GM21367 (cell line): ENCODE measurements around the gene SLTM.
"Not testable (repeated sequence)": the region's sequence is repeated elsewhere in the genome, so short reads cannot be mapped to it uniquely, and the experiment has no call there.

ENCODE experiments used
- ATAC-seq: cut with Tn5 transposase; IDR thresholded peaks from one replicate; pipeline ENCODE4 v1.9.1; 2021; ENCODE audit not compliant: unreplicated experiment

SLTM gene

DNA sequence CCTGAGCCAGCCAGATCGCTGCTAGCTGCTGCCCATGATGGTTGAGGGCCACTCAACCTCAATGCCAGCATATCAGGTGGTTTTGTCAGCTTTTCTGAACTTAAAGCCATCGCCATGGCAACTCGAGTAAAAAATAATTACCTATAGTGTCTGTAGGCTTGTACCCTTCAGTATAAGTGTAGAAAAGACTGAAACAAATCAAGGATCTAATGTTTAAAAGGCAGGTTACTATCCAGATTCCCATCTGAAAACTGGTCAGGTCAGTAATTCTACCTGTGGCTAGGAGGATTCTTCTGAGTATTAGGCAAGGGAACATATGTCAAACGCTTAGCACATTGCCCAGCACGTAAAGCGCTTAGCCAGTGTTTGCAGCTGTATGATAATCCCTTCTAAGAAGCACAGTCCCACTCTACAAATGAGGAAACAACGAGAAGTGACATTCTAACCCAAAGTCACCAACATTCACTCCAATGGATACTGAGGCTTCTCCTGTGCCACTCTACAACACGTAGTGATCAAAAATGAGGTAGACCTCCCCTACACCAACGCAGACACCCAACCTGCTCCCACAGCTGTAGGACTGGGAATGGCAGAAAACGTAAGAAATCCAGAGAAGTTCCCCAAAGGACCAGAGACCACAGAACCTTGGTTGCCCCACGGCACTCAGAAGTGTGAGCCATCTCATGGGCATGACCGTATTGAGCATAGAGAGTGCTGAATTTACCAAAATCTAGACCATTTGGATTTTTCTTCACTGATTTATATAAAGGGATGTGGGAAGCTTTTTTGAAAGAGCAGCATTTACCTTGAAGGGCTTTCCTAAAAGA lies 55.3 kb downstream of the SLTM start:
- ATAC-seq, result no peak

DNA sequence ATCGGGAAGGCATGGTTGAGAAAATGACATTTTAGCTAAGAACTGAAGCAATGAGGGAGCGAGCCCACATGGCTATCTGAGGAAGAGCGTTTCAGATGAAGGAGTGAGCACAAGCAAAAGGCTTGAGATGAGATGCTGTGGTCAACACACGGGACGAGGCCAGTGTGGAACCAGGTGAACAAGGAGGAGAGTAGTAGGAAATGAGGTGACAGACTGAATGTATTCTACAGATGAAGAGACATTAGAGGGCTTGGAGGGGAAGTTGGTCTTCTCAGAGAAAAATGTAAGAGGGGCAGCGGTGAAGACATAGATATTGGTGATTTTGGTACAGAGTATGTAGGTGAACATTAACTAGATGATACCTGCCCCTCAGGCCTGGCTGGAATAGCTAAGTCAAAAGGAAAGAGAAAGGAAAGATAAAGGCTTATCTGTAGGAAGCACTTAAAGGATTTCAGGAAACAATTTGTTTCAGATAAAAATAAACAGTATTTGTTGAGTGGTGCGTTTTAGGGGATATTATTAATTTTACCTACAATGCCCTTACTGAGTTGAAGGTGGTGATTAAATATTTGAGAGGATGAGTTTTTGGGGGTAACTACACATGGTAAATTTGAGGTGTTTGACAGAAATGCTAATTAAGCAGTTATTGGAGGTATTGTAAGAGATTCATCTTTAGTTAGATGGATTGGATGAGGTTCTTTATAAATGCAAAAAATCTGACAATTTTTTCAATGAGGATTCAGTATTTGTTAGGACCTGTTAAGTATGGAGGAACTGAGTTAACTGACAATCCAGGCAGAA lies 57.0 kb downstream of the SLTM start:
- ATAC-seq, result no peak

DNA sequence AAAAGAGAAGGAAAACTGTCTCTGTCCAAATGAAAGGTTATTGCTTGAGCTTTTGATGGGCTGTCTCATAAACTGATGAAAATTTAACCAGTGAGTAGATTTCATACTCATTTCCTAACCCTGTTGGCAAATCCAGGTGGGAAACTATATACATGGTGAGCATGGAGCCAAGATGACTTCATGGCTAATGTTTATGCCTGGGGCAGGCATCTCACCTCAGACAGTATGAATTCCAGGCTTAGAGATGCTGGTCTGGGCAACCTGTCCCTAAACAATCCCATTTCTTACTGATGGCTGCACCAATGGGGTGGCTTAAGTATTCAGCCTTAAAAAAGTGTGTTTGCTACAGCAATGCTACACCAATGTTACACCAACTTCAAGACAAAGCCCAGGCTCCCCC lies 58.1 kb downstream of the SLTM start:
- ATAC-seq, result no peak

DNA sequence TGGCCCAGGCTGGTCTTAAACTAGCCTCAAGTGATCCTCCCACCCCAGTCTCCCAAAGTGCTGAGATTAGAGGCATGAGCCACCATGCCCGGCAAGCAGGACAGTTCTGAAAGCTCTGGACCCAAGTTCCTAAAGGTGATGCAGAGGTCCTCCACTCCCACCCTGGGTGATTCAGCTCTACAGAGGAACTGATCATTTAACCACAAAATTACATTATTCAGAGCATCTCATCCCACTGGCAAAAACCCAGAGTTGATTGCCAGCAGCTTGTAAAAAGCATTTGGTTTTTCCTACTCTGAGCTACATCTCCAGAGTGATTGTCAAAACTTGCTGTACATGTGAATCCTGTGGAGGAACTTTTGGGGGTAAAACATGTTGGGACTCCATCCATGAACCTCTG lies 60.2 kb downstream of the SLTM start:
- no peak for ATAC-seq

DNA sequence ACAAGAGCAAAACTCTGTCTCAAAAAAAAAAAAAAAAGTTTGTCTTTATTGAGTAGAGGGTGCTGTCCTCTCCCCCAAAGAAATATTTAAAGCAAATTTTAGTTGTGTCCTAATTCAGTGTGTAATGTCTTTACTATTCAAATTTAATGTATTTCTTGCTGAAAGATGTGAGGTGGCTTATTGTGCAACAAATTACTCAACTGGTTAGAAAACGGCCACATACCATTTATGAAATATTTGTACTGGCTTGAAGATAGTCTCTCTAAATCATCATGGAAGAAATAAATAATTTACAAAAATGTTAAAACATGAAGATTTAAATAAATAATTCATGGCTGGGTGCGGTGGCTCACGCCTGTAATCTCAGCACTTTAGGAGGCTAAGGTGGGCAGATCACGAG lies 63.0 kb downstream of the SLTM start:
- ATAC-seq, result no peak

DNA sequence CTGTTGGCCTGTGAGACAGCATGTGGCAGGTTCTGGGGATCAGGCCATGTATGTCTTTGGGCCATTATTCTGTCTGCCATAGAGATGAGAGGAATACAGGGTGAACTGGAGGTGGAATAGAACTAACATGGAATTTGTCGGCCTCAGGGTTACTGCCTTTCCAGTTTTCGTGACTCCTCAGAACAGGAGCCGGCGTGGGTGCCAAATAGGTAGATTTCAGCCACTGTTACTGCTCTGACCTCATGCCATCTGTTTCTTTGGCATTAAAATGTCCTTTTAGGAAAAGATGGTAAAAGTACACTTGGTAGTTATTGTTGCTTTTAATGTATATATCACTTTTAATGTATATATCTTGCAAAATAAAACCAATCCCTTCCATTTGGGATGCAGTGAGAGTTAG lies 65.6 kb downstream of the SLTM start:
- ATAC-seq, result no peak

DNA sequence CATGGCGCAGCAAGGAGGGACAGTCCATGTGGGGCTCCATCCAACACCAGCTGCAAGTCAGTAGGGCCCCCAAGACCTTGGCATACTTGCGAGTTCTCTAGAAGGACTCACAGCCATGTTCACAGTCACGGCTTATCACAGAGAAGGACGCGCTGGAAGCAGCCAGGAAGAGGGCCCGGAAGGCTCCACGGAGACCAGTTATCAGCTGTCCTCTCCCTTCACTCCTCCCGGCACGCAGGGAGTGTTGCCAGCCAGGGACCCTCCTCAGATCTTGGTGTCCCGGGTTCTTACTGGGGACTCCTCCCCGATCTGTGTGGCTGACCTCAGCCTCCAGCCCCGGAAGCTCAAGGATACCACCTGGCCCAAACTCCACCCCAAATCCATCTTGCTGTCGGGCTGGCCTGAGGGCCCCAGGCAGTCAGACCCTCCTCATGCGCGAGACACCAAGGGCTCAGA lies 68.0 kb downstream of the SLTM start:
- no peak for ATAC-seq

DNA sequence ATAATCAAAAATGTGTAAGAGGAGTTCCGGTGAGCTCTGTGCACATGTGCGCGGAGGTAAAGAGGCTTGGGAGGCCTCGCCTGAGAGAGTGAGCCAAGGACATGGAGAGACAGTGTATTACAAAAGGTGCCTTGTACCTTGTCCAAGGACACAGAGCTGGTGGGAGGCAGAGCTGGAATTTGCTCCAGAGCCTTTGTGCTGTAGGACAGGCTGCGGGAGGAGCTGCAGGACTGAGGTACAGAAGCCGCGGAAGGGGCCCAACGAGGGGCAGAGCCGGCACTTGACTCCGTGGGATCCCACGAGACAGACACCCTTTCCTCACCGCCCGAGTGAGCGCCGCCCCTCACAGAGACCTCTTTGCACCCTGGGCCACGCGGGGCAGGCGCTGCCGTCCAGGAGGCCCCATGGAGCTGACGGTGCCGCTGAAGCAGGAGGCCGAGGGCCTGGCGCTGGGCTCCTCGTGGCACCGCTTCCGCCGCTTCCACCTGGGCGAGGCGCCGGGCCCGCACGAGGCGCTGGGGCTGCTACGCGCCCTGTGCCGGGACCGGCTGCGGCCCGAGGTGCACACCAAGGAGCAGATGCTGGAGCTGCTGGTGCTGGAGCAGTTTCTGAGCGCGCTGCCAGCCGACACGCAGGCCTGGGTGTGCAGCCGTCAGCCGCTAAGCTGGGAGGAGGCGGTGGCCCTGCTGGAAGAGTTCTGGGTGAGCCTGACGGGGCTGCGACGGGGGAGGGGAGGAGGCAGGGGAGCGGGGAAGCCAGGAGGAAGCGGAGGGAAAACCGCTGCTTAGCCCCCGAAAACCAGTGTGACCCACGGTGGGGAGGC lies 68.7 kb downstream of the SLTM start:
- no peak for ATAC-seq

DNA sequence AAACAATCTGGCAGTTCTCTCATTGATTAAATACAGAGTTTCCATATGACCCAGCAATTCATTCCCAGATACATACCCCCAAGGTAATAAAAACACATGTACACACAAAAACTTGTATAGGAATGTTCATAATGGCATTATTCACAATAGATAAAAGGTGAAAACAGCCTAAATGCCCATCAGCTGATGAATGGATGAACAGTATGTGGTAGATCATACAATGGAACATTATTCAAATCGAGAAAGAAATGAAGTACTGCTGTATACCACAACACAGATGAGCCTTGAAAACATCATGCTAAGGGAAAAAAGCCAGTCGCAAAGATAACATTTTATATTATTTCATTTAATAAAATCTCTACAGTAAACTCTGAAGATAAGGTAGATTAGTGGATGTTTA lies 71.2 kb downstream of the SLTM start:
- no peak for ATAC-seq

DNA sequence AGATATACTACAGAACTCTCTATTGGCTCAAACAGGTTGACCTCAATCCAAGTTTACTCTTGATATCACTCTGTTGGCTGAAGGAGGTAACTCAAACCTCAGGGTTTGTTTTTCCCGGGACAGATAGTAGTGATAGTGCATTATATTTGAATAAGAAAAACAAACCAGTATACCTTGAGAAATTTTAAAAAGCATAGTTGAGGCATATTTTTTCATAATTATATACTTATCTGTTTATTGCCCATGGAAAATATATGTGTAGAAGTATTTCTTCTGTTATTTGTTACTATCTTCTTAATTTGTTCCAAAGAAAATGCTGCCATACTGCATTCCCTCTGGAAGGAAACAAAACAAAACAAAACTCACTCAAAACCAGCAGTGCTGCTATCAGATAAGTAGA lies 76.9 kb downstream of the SLTM start:
- ATAC-seq, result not testable (repeated sequence)

DNA sequence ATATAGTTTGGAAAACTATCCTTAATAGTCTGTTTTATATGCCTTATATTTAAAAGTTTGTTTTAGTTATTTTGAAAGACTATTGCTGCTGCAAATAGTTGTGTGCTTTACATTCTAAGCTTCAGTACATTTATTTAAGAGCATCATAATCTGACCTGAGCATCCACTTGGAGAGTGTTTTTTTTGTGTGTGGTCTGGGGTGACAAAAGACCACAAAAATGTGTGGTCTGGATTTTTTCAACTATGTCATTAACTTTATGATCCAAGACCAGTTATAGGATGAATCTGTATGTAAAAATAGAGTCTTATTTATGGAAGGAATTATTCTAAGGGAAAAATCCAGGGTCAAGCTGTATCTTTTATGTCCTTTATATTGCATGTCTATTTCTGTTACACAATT lies 77.4 kb downstream of the SLTM start:
- no peak for ATAC-seq

DNA sequence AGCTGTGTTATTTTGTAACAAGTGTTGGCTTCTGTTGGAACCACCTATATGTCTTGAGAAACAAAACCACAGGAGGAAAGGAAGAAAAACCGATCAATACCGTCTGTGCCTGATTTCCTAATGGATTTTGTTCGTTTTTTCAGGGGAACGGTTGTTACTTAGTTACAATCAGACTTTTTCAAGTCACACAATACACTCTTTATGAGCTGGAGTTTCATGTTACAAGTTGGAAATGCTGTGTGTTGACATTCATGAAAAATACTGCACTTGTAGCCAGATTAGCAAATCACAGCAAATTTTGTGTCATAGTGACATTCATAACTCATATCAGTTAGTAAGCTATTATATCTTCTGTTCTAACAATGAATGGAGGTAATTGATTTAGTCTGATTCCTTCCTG lies 78.9 kb downstream of the SLTM start:
- no peak for ATAC-seq

DNA sequence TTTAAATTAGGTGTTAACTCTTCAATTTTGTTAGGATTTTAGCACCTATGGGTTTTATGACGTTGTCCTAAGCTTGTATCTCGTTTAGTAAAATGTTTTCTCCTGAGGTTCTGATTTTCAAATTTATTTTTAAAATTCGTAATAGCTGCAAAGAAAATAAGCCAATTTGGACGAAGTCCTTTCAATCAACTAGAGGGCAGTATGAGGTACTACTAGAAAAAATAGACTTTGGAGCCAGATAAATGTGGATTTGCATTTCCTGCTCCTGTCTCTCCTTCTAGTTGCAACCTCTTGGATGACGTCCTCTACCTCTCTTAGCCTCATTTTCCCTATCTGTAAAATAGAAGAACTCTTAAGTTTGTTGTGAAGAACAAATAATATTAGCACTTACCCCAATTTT lies 81.1 kb downstream of the SLTM start:
- ATAC-seq, result no peak

DNA sequence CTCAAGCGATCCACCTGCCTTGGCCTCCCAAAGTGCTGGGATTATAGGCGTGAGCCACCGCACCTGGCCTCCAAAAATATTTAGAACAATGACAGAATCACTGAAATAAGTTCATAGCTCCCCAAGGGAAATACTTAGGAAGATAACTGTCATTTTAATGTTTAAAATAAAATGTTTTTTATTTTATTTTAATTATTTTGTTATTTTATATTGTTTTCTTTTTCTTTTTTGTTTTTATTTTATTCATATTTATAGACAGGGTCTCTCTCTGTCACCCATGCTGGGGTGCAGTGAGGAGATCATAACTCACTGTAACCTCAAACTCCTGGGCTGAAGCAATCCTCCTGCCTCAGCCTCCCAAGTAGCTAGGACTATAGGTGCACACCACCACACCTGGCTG lies 82.3 kb downstream of the SLTM start:
- ATAC-seq, result not testable (repeated sequence)

DNA sequence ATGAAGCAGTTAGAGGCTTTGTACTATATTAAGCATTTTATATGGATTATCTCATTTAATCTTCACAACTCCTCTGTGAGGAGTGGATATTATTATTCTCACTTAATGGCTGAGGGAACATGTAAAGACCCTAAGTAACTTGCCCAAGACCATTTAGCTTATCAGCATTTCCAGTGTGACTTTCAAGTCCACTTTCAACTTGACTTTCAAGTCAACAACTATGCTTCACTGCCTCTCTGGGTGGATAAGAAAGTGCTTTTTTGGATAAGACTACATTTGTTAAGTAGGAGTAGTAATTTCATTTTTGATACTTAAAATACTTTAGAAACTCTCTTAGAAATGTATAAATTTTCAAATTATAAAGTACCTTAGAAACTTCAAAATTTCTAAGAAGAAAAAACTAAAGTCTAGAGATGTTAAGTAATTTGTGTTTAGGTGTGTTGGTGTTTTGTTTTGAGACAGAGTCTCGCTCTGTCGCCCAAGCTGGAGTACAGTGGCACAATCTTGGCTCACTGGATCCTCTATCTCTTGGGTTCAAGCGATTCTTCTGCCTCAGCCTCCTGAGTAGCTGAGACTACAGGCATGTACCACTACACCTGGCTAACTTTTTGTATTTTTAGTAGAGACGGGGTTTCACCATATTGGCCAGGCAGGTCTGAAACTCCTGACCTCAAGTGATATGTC lies 90.6 kb downstream of the SLTM start:
- ATAC-seq, result no peak

DNA sequence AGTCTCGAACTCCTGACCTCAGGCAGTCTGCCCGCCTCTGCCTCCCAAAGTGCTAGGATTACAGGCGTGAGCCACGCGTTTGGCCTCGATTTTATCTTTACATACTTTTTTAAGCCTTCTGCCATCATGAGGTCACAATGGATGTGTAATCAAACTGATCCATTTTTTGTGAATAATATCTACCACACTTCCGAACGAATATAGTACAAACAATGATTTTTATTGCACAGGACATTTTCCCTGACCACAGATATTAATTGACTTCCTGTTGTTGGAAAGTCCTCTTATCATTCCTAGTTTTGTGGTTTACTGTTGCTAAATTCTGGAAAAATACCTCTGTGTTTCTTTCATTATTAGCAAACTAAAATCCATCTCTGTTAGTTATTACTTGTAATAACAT lies 93.4 kb downstream of the SLTM start:
- no peak for ATAC-seq

DNA sequence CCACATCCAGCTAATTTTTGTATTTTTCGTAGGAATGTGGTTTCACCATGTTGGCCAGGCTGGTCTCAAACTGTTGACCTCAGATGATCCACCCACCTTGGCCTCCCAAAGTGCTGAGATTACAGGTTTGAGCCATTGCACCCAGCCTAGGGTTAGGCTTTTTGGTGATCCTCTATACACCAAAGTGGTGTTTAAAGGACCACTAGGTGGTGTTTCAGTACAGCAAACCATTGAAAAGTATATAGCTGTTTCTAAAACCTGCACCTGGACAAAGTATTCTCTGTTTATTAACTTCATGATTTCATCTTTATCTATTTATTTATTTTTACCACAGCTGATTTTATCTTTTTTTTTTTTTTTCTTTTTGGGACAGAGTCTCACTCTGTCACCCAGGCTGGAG lies 94.0 kb downstream of the SLTM start:
- ATAC-seq, result no peak

DNA sequence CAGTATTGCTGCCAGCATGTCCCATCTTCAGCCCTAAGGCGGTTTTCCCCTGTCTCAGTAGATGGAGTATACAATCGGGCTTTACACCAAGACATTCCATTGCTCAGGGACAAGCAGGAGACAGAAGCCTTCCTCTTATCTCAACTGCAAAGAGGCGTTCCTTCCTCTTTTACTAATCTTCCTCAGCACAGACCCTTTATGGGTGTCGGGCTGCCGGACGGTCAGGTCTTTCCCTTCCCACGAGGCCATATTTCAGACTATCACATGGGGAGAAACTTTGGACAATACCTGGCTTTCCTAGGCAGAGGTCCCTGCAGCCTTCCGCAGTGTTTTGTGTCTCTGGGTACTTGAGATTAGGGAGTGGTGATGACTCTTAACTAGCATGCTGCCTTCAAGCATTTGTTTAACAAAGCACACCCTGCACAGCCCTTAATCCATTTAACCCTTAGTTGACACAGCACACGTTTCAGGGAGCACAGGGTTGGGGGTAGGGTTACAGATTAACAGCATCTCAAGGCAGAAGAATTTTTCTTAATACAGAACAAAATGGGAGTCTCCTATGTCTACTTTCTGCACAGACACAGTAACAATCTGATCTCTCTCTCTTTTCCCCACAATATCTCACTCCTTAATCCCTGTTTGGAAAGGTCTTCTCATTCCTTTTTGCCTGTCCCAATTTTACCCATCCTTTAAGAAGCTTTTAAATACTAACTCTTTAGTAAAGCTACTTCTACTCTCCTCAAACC lies 99.6 kb downstream of the SLTM start:
- ATAC-seq, result not testable (repeated sequence)

DNA sequence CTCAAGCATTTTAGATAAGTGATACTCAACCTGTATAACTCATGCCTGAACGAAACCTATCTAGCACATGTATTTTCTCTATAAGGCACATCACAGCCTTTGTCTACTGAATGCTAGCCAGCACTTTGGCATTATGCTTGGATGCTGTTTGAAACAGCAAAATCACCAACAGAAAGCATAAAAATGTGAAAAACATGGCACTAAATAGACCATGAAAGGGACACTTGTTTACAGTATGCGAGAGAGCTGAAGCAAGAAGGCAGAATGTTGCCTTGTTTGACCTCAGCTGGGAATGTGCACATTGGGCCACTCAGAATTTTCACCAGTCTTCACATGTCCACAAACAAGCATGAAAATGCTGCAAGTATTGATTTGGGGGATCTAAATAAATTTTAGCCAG lies 102.9 kb downstream of the SLTM start:
- no peak for ATAC-seq
